HEK293 (cell line): ENCODE measurements around the gene CDK11B.

Source experiments
- CTCF ChIA-PET: fragments of 350-600 bp; formaldehyde crosslinking; extraction: SDS; loops from one replicate; lab custom pipeline; 2021; ENCODE audit warnings: antibody characterized with exemption; lab: Yijun Ruan, JAX
- POLR2A ChIA-PET: fragments of 300-600 bp; formaldehyde crosslinking; extraction: SDS; loops from one replicate; lab custom pipeline; 2020; ENCODE audit warnings: antibody characterized with exemption, inconsistent platforms; lab: Yijun Ruan, JAX
- H3K27ac ChIP-seq: fragments of 200-500 bp; sonication (Bioruptor generic); 2 replicates; pipeline ENCODE4 v1.5.1; 2014; ENCODE audit warnings: low read depth, low read length, control low read depth, inconsistent platforms; ENCODE audit errors: extremely low read depth
- H3K36me3 ChIP-seq, 2 experiments: fragments of 200-500 bp in 1 of 2; sonication (Bioruptor generic) in 1 of 2; 1 replicate in 1 of 2; 2 replicates in 1 of 2; pipeline ENCODE4 v1.5.1; 2014 to 2017; ENCODE audit warnings: inconsistent platforms in 2 of 2, low read length in 2 of 2; ENCODE audit not compliant: control insufficient read depth in 2 of 2, insufficient read depth in 1 of 2
- H3K4me1 ChIP-seq: fragments of 200-500 bp; sonication (Bioruptor generic); 2 replicates; pipeline ENCODE4 v1.5.1; 2014; ENCODE audit warnings: mild to moderate bottlenecking, low read length, inconsistent platforms; ENCODE audit not compliant: control insufficient read depth, insufficient read depth
- H3K4me3 ChIP-seq: 2 replicates; pipeline ENCODE4 v1.5.1; 2011; ENCODE audit warnings: low read depth, mild to moderate bottlenecking, control low read depth, low read length, moderate library complexity
- H3K9me3 ChIP-seq: fragments of 200-500 bp; sonication (Bioruptor generic); 2 replicates; pipeline ENCODE4 v1.5.1; 2014; ENCODE audit warnings: low read depth, low read length, inconsistent platforms; ENCODE audit not compliant: control insufficient read depth, insufficient read depth
- BCL11A ChIP-seq: fragments of 450-650 bp; formaldehyde crosslinking; IDR thresholded peaks from 2 replicates; pipeline ENCODE4 v1.5.1; 2016; ENCODE audit warnings: low read depth, missing biosample characterization, missing genetic modification characterization
- GLI4 ChIP-seq: fragments of 450-650 bp; formaldehyde crosslinking; IDR thresholded peaks from 2 replicates; pipeline ENCODE4 v1.5.1; 2016; ENCODE audit warnings: missing biosample characterization, missing genetic modification characterization
- MYNN ChIP-seq: fragments of 450-650 bp; formaldehyde crosslinking; IDR thresholded peaks from 2 replicates; pipeline ENCODE4 v1.5.1; 2016; ENCODE audit warnings: missing biosample characterization, missing genetic modification characterization, borderline replicate concordance
- PRDM6 ChIP-seq: fragments of 450-650 bp; formaldehyde crosslinking; IDR thresholded peaks from 2 replicates; pipeline ENCODE4 v1.5.1; 2017; ENCODE audit warnings: missing biosample characterization, missing genetic modification characterization
- RBAK ChIP-seq: fragments of 450-650 bp; formaldehyde crosslinking; IDR thresholded peaks from 2 replicates; pipeline ENCODE4 v1.5.1; 2016; ENCODE audit warnings: missing biosample characterization, missing genetic modification characterization
- SALL2 ChIP-seq: fragments of 450-650 bp; formaldehyde crosslinking; IDR thresholded peaks from 2 replicates; pipeline ENCODE4 v1.5.0; 2017; ENCODE audit warnings: missing biosample characterization, mild to moderate bottlenecking, missing genetic modification characterization, borderline replicate concordance
- SETDB1 ChIP-seq: IDR thresholded peaks from one replicate; pipeline ENCODE4 v1.6.1; 2017; ENCODE audit warnings: mild to moderate bottlenecking, low read length, moderate library complexity, mixed read lengths; ENCODE audit not compliant: insufficient read length
- SP2 ChIP-seq: fragments of 450-650 bp; formaldehyde crosslinking; IDR thresholded peaks from 2 replicates; pipeline ENCODE4 v1.5.1; 2016; ENCODE audit warnings: missing biosample characterization, missing genetic modification characterization
- YY1 ChIP-seq: fragments of 450-650 bp; formaldehyde crosslinking; IDR thresholded peaks from 2 replicates; pipeline ENCODE4 v1.5.1; 2018; ENCODE audit warnings: missing biosample characterization, missing genetic modification characterization
- ZBTB17 ChIP-seq: fragments of 450-650 bp; formaldehyde crosslinking; IDR thresholded peaks from 2 replicates; pipeline ENCODE4 v1.5.1; 2016; ENCODE audit warnings: missing biosample characterization, missing genetic modification characterization
- ZBTB7A ChIP-seq: fragments of 450-650 bp; formaldehyde crosslinking; IDR thresholded peaks from 2 replicates; pipeline ENCODE4 v1.5.1; 2016; ENCODE audit warnings: low read depth, missing biosample characterization, missing genetic modification characterization
- ZFP69B ChIP-seq: fragments of 450-650 bp; formaldehyde crosslinking; IDR thresholded peaks from 2 replicates; pipeline ENCODE4 v1.5.1; 2016; ENCODE audit warnings: missing biosample characterization, missing genetic modification characterization
- ZIC2 ChIP-seq: fragments of 450-650 bp; formaldehyde crosslinking; IDR thresholded peaks from 2 replicates; pipeline ENCODE4 v1.5.1; 2016; ENCODE audit warnings: missing biosample characterization, missing genetic modification characterization
- ZNF112 ChIP-seq: fragments of 450-650 bp; formaldehyde crosslinking; IDR thresholded peaks from 2 replicates; pipeline ENCODE4 v1.5.0; 2017; ENCODE audit warnings: missing biosample characterization, missing genetic modification characterization
- ZNF138 ChIP-seq: fragments of 450-650 bp; formaldehyde crosslinking; IDR thresholded peaks from 2 replicates; pipeline ENCODE4 v1.5.1; 2016; ENCODE audit warnings: missing biosample characterization, missing genetic modification characterization, borderline replicate concordance
- ZNF148 ChIP-seq: fragments of 450-650 bp; formaldehyde crosslinking; IDR thresholded peaks from 2 replicates; pipeline ENCODE4 v1.5.0; 2017; ENCODE audit warnings: missing biosample characterization, missing genetic modification characterization, borderline replicate concordance
- ZNF155 ChIP-seq: fragments of 450-650 bp; formaldehyde crosslinking; IDR thresholded peaks from 2 replicates; pipeline ENCODE4 v1.5.1; 2016; ENCODE audit warnings: missing biosample characterization, missing genetic modification characterization
- ZNF174 ChIP-seq: fragments of 450-650 bp; formaldehyde crosslinking; IDR thresholded peaks from 2 replicates; pipeline ENCODE4 v1.5.0; 2017; ENCODE audit warnings: missing biosample characterization, mild to moderate bottlenecking, missing genetic modification characterization
- ZNF175 ChIP-seq: fragments of 450-650 bp; formaldehyde crosslinking; IDR thresholded peaks from 2 replicates; pipeline ENCODE4 v1.5.1; 2016; ENCODE audit warnings: missing biosample characterization, missing genetic modification characterization
- ZNF202 ChIP-seq: fragments of 450-650 bp; formaldehyde crosslinking; IDR thresholded peaks from 2 replicates; pipeline ENCODE4 v1.5.1; 2016; ENCODE audit warnings: missing biosample characterization, missing genetic modification characterization, borderline replicate concordance
- ZNF341 ChIP-seq: fragments of 450-650 bp; formaldehyde crosslinking; IDR thresholded peaks from 2 replicates; pipeline ENCODE4; 2016; ENCODE audit warnings: low read depth, missing biosample characterization, missing genetic modification characterization
- ZNF416 ChIP-seq: fragments of 450-650 bp; formaldehyde crosslinking; IDR thresholded peaks from 2 replicates; pipeline ENCODE4 v1.5.1; 2016; ENCODE audit warnings: missing biosample characterization, missing genetic modification characterization
- ZNF549 ChIP-seq: fragments of 450-650 bp; IDR thresholded peaks from 2 replicates; pipeline ENCODE4 v1.5.1; 2018; ENCODE audit warnings: missing biosample characterization, missing genetic modification characterization, mild to moderate bottlenecking, inconsistent platforms, moderate library complexity
- ZNF558 ChIP-seq: fragments of 450-650 bp; formaldehyde crosslinking; IDR thresholded peaks from 2 replicates; pipeline ENCODE4 v1.5.1; 2016; ENCODE audit warnings: missing biosample characterization, missing genetic modification characterization
- ZNF600 ChIP-seq: fragments of 450-650 bp; formaldehyde crosslinking; IDR thresholded peaks from 2 replicates; pipeline ENCODE4 v1.5.1; 2016; ENCODE audit warnings: missing biosample characterization, missing genetic modification characterization
- ZNF629 ChIP-seq: fragments of 450-650 bp; formaldehyde crosslinking; IDR thresholded peaks from 2 replicates; pipeline ENCODE4 v1.5.1; 2017; ENCODE audit warnings: missing biosample characterization, missing genetic modification characterization
- ZNF660 ChIP-seq: fragments of 450-650 bp; IDR thresholded peaks from 2 replicates; pipeline ENCODE4 v1.5.1; 2018; ENCODE audit warnings: missing biosample characterization, mild to moderate bottlenecking, missing genetic modification characterization
- ZNF704 ChIP-seq: fragments of 450-650 bp; formaldehyde crosslinking; IDR thresholded peaks from 2 replicates; pipeline ENCODE4 v1.5.1; 2016; ENCODE audit warnings: missing biosample characterization, missing genetic modification characterization
- ZNF768 ChIP-seq: fragments of 450-650 bp; formaldehyde crosslinking; IDR thresholded peaks from 2 replicates; pipeline ENCODE4 v1.5.1; 2018; ENCODE audit warnings: missing biosample characterization, mild to moderate bottlenecking, missing genetic modification characterization
- ZNF777 ChIP-seq: fragments of 450-650 bp; formaldehyde crosslinking; IDR thresholded peaks from 2 replicates; pipeline ENCODE4 v1.5.1; 2017; ENCODE audit warnings: missing biosample characterization, missing genetic modification characterization, borderline replicate concordance
- ZNF843 ChIP-seq: fragments of 450-650 bp; formaldehyde crosslinking; IDR thresholded peaks from 2 replicates; pipeline ENCODE4 v1.5.1; 2016; ENCODE audit warnings: missing biosample characterization, missing genetic modification characterization
- ZSCAN18 ChIP-seq: fragments of 450-650 bp; formaldehyde crosslinking; IDR thresholded peaks from 2 replicates; pipeline ENCODE4 v1.5.1; 2016; ENCODE audit warnings: missing biosample characterization, missing genetic modification characterization
- ZSCAN23 ChIP-seq: fragments of 450-650 bp; formaldehyde crosslinking; IDR thresholded peaks from 2 replicates; pipeline ENCODE4 v1.5.1; 2016; ENCODE audit warnings: missing biosample characterization, missing genetic modification characterization

Gene CDK11B

GRCh38 chr1:1615256-1616044 is 43.4 kb downstream of the CDK11B start, which contains the start of gene MIB2:
Gene MIB2 (plus strand): TSS chr1:1615500. CDS start chr1:1623453, 7,953 bp downstream.
- POLR2A ChIA-PET: interaction anchor here (0.8 to 3.5 kb wide), 9 partner anchors 9 to 79 kb away, joined by 3 to 17 read pairs (median 4); no protein-coding TSS in a partner anchor
- H3K27ac ChIP-seq: peak within 1 kb of the TSS; percentile 99
- CTCF ChIA-PET: interaction anchor here (0.9 kb wide), 1 partner anchor 216 kb away, joined by 3 read pairs; the partner anchor contains the start of gene CCNL2
- TF ChIP-seq ZSCAN18 (tag by site-specific recombination) (no peak), ZIC2 (tag by site-specific recombination) (no peak), YY1 (tag by site-specific recombination) (peak; percentile 60), SALL2 (tag by site-specific recombination) (no peak), ZNF175 (tag by site-specific recombination) (no peak), ZNF777 (tag by site-specific recombination) (no peak), ZNF600 (tag by site-specific recombination) (peak; percentile 99), ZNF843 (tag by site-specific recombination) (peak; percentile 71; the same call in 1 of the 2 replicates), ZSCAN23 (tag by site-specific recombination) (peak; percentile 62; the same call in 1 of the 2 replicates), ZNF704 (tag by site-specific recombination) (no peak), ZNF202 (tag by site-specific recombination) (no peak), ZNF416 (tag by site-specific recombination) (no peak), ZNF341 (tag by site-specific recombination) (no peak), RBAK (tag by site-specific recombination) (no peak), PRDM6 (no peak), ZNF138 (tag by site-specific recombination) (no peak), ZNF629 (tag by site-specific recombination) (peak; percentile 100), ZNF155 (tag by site-specific recombination) (no peak), SETDB1 (no peak), ZNF549 (no peak), ZBTB7A (peak; percentile 94), ZBTB17 (tag by site-specific recombination) (no peak), ZNF768 (tag by site-specific recombination) (no peak; the same call in 1 of the 2 replicates), MYNN (no peak), ZNF148 (tag by site-specific recombination) (no peak), ZFP69B (tag by site-specific recombination) (peak; percentile 95), GLI4 (tag by site-specific recombination) (peak; percentile 87; the same call in 1 of the 2 replicates), BCL11A (tag by site-specific recombination) (peak; percentile 82; the same call in 1 of the 2 replicates), SP2 (tag by site-specific recombination) (peak; percentile 89), ZNF558 (tag by site-specific recombination) (no peak), ZNF660 (tag by site-specific recombination) (0 out of 2 replicates have a peak, but pooled peaks have one; percentile 50), ZNF112 (tag by site-specific recombination) (no peak), ZNF174 (no peak)

More at GRCh38 chr1:1615256-1616044, 43.4 kb downstream of the CDK11B start, which contains the start of gene MIB2:
- Histone ChIP-seq H3K9me3 (no peaks in the 10 kb centered on the region), H3K4me1 (0 out of 2 replicates have a peak, but pooled peaks cover 3% of the 10 kb centered on the region), H3K4me3 (peak within 1 kb of the TSS; percentile 100), H3K36me3 (peaks cover 0 to 30% of the 10 kb centered on the region in 2 experiments; a peak in 1 of 3 replicates)
